ENCODE measurements around the gene USP47.

Gene USP47

DNA sequence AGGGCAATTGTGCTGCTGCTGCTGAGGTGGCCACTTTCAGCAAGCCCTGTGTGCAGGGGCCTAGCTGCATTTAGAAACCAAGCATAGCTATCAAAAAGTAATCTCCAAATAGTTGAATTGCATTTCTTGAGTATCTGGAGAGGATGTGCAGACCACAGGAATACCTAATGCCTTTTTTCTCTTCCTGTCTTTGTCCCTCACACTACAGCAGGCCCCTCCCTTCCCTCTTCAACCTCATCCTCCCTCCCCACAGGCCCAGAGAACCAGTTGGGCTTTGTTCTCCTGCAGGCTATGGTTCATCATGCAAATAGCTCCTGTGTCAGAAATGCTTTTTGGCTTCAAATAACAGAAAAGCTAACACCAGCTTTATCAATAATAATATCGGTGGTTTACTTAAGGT, 118.9 kb downstream of the USP47 start:
- H3K4me3 Mint-ChIP-seq = no peak overlapping the region
- DNase-seq (no peak), ATAC-seq (peak; percentile 56)
- H3K27ac Mint-ChIP-seq = no peak overlapping the region
- peaks cover 7% of the 10 kb centered on the region for H3K27me3 Mint-ChIP-seq
- peaks cover 26% of the 10 kb centered on the region for H3K4me1 Mint-ChIP-seq
- H3K9me3 Mint-ChIP-seq = peaks cover 0 to 7% of the 10 kb centered on the region in 2 donors

DNA sequence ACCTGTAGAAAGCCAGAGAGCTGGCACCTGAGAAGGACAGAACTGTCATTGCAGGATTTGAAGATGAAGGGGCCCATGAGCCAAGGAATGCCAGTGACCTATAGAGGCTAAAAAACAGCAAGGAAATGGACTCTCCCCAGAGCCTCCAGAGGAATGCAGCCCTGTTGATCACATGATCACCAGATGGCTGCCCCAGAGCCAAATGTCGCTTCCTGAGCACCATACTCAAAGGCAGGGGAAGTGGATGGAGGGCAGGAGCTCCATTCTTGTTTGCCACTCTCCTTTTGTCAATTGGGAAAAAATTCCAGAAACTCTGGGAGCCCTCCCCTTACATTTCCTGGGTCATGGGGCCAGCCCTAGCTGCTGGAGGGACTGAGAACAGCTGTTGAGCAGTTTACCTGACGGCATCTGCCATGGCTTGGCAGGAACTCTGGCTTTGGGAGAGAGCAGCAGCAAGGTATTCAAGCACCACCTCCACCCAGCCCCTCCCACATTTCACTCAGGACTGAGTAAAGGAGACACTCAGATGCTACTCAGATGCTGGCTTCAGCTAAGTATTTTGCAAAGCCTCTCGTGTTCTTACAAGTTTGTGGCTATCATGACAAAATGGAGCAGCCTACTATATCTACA, 119.7 kb downstream of the USP47 start:
- Mint-ChIP-seq H3K4me1 (peaks cover 26% of the 10 kb centered on the region), H3K4me3 (no peak overlapping the region), H3K27ac (no peak overlapping the region), H3K27me3 (peaks cover 15% of the 10 kb centered on the region), H3K9me3 (peaks cover 0 to 7% of the 10 kb centered on the region in 2 donors)
- ATAC-seq = no peak
- no peak for DNase-seq

DNA sequence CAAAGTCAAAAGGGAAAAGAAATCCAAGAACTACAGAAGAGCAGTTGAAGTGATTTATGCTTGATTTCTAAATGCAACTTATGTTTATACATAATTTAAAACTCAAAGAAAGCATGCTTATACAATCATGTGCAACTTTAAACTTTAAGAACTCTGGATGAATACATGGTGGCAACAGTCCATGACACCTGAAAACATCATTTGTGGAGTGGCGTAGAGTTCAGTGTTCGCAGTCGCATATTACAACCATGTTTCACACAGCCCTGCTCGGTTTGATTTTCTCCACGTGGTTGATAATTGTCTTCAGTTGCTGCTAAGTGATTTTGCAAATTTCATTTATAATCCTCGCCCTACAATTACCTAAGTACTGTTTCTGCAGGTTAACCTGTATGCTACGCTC, 121.3 kb downstream of the USP47 start:
- Mint-ChIP-seq H3K27ac (no peak overlapping the region), H3K27me3 (peaks cover 17% of the 10 kb centered on the region), H3K4me3 (no peak overlapping the region), H3K4me1 (peaks cover 31% of the 10 kb centered on the region), H3K9me3 (peaks cover 0 to 7% of the 10 kb centered on the region in 2 donors)
- no peak for DNase-seq
- ATAC-seq = no peak

DNA sequence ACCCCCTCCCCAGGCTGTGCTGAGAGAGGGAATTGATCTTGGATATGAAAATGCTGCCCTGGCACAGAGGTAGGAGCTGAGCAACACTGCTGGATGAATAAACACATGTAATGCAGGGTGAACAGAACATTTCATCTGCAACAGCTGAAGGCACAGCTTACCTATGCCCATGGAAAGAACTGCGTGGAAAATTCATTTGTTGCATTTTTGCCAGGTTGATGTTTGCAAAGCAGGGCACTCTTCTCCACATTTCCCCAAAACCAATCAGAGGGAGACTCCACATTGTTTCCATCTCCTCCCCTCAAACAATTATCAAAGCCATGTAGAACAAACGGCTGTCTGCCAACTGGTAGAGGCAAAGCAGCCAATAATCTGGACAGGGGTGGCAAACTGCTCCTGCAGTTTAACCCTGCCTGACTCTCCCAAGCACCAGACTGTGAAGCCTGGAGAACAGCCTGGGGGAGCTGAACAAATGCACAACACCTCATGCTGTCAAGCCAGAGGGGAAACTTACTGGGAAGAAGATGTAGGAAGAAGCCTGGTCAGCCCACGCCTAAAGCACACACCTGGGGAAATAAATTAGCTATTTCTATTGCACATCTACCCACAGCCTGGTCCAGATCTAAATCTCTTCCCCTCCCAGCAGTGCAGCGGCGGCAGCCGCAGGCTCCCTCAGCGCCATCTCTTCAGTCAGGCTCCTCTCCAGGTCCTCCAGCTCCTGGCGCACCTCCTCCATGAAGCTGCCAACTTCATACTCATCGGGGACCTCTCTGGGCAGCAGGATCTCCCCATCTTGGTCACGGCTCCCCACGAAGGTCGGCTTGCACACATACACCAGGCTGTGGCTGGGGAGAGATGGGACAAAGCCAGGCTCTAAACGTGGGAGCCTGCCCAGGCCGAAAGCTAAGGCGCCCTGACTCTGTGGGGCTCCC, 122.3 kb downstream of the USP47 start:
- no peak for DNase-seq
- no peak for ATAC-seq
- no peak overlapping the region for H3K27ac Mint-ChIP-seq
- peaks cover 31% of the 10 kb centered on the region for H3K4me1 Mint-ChIP-seq
- no peak overlapping the region for H3K4me3 Mint-ChIP-seq
- peaks cover 0 to 7% of the 10 kb centered on the region in 2 donors for H3K9me3 Mint-ChIP-seq
- H3K27me3 Mint-ChIP-seq = peaks cover 17% of the 10 kb centered on the region

DNA sequence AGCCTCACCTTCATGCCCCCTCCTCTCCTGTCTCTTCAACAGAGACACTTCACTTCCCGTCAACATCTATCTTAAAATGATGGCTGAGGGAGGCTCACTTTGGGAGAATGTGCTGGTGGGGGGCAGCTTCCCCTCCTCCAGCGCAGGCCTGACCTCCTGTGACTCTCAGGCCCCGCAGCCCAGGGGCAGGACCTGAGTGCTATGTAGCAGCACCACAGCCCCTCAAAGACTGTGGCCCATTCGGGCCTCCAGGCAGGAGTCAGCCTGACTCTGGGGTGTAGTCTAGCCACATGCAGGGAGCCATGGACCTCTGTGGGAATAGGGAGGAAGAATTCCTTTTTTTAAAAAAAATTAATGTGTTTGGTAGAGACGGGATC, 123.0 kb downstream of the USP47 start:
- ATAC-seq (no peak), DNase-seq (no peak)
- H3K27ac Mint-ChIP-seq = no peak overlapping the region
- peaks cover 20% of the 10 kb centered on the region for H3K27me3 Mint-ChIP-seq
- no peak overlapping the region for H3K4me3 Mint-ChIP-seq
- H3K9me3 Mint-ChIP-seq = peaks cover 0 to 7% of the 10 kb centered on the region in 2 donors
- peaks cover 26% of the 10 kb centered on the region for H3K4me1 Mint-ChIP-seq

DNA sequence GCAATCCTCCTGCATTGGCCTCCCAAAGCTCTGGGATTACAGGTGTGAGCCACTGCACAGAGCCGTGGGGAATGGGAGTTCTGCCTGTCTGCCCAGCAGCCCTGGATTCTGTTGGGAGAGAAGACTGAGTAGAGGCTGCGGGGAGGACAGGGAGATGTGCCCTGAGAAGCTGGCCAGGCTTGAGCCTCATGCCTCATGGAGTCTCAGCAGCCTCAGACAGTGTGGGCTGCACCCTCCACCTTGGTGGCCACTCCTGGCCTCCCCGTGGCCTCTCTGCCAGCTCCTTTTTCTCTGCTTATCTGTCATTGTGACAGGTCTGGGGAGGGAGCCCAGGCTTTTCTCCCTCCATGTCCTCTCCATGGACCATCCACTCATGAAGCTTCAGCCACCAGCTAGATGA, 123.4 kb downstream of the USP47 start:
- Mint-ChIP-seq H3K27me3 (peaks cover 24% of the 10 kb centered on the region), H3K27ac (no peak overlapping the region), H3K4me3 (no peak overlapping the region), H3K9me3 (peaks cover 0 to 7% of the 10 kb centered on the region in 2 donors), H3K4me1 (peaks cover 22% of the 10 kb centered on the region)
- ATAC-seq = no peak
- no peak for DNase-seq

DNA sequence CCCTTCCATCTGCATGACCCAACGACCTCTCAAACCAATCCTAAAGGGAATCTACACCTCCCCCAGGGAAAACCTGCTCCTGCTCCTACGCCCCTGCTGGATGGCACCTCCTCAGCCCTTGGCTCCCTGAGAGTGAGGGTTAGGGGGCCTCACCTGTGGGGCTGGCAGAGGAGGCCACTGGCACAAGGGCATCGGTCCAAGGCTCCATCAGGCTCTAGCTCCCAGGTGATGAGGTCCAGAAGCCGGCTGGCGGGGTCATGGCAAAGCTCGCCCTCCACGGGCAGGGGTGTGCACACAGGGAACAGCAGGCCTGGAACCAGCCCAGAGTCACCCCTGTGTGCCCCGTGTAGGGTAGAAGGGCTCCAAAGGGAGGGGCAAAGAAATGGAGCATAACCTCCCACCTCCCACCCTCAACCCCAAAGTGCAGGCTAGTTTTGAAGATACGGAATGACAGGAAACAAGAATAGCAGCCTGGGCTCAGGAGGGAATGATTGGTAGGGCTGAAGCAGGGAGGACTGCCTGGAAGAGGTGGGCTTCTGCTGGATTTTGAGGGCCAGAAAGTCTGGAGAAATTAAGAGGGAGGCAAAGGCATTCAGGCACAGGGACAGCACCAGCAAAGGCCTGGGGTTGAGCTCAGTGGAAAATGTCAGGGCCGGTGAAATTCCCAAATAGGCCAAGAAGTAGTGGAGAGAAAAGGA, 124.0 kb downstream of the USP47 start:
- Mint-ChIP-seq H3K27me3 (peaks cover 27% of the 10 kb centered on the region), H3K27ac (no peak overlapping the region), H3K4me3 (no peak overlapping the region), H3K9me3 (peaks cover 0 to 7% of the 10 kb centered on the region in 2 donors), H3K4me1 (peaks cover 16% of the 10 kb centered on the region)
- DNase-seq (no peak), ATAC-seq (no peak)

DNA sequence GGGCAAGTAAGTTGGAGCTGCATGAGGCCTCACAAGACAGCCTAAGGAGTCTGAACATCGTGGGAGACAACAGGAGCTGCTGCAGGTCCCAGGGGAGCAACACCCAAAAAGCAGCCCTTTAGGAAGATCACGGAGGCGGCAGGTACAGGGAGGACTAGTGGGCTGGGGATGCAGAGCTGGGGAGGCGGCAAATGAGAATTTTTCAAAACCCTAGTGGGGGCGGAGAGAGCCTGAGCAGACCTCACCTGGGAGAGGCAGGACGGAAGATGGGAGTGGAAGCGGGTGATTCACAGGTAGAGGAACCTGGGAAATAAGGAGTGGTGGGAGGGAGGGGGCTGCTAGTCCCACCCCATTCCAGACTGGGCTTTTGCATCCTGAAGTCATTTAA, 124.6 kb downstream of the USP47 start:
- peaks cover 0 to 7% of the 10 kb centered on the region in 2 donors for H3K9me3 Mint-ChIP-seq
- H3K4me1 Mint-ChIP-seq = peaks cover 11% of the 10 kb centered on the region
- ATAC-seq = no peak
- H3K4me3 Mint-ChIP-seq = no peak overlapping the region
- H3K27ac Mint-ChIP-seq = peak overlapping the region in 1 of 2 donors; percentile 41
- DNase-seq = no peak
- peaks cover 27% of the 10 kb centered on the region for H3K27me3 Mint-ChIP-seq

DNA sequence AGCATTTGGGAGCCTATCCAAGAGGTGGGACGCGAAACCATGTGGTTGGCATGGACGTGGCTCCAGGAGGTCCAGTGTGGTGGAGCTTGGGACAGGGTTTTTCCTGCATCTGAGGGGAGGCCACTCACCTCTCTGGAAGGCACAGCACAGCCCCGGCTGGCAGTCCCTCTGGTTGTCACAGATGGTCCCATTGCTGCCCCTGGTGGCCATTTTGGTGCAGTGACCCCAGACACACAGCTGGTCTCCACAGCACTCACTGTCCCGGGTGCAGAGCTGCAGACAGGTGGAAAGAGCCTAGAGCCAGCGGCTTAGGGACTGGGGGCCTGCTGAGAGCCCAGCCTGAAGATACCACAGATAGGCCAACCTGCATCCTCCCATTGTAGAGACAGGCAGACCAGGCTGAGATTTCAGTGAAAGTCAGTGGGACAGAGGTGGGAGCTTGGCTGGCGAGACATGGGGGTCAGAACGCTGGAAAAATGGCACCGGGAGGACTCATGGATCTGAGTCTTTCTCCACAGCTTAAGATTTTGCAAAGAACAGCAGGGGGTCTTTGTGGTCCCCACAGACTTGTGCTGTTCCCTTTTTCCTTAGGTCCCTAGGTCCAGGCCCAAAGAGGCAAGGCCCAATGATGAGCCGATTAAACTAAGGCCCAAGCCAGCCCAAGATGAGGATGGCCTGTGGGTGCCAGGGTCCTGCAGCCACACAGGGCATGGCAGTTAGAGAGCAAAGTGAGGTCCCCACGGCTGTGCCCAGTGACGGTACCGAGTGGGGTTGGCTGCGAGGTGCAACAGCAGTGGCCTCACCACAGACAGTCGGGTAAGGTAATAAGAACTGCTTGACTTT, 125.3 kb downstream of the USP47 start:
- Mint-ChIP-seq H3K27me3 (peaks cover 27% of the 10 kb centered on the region), H3K9me3 (peaks cover 0 to 4% of the 10 kb centered on the region in 2 donors), H3K4me1 (peaks cover 8% of the 10 kb centered on the region), H3K4me3 (no peak overlapping the region), H3K27ac (peak overlapping the region in 1 of 2 donors; percentile 24)
- DNase-seq (peak; percentile 71 to 75), ATAC-seq (peak; percentile 89)

DNA sequence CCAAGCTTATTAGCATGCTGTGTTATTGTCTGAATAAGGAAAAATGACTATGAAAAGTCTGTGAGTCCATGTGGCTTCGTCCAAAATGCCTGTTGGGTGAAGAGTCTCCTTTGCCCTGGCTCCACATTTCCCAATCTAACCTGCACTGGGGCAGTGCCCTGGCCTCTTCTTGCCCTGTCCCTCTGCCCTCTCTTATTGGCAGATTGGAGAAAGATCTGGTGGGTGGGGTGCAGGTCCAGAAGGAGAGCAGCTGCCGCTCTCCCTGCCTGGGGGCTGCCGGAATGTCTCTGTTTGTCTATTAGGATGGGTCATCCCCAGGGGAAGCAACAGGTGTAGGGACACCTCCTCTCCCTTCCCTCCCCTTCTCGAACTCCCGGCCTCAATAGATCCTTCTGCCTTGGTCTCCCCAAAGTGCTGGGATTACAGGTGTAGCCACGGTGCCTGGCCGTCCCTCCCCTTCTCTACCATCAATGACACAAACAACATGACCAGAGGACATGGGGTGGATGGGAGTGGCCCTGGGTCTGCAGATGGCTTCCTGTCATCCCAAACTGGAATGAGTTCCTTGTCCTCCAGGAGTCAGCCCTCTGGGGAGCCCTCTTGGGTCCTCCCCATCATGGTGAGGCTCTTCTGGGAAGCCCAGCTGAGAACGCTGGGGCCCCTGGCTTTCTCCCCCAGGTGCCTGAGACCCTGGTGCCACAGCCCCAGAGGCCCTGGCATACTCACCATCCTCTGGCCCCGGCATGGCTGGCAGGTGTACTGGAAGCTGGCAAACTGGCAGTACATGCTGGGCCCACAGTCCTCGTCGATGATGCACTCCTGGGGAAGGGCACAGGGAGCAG, 126.1 kb downstream of the USP47 start:
- ATAC-seq (no peak), DNase-seq (no peak)
- peaks cover 27% of the 10 kb centered on the region for H3K27me3 Mint-ChIP-seq
- H3K4me1 Mint-ChIP-seq = peaks cover 5% of the 10 kb centered on the region
- no peaks in the 10 kb centered on the region for H3K9me3 Mint-ChIP-seq
- H3K27ac Mint-ChIP-seq = no peak overlapping the region
- no peak overlapping the region for H3K4me3 Mint-ChIP-seq

DNA sequence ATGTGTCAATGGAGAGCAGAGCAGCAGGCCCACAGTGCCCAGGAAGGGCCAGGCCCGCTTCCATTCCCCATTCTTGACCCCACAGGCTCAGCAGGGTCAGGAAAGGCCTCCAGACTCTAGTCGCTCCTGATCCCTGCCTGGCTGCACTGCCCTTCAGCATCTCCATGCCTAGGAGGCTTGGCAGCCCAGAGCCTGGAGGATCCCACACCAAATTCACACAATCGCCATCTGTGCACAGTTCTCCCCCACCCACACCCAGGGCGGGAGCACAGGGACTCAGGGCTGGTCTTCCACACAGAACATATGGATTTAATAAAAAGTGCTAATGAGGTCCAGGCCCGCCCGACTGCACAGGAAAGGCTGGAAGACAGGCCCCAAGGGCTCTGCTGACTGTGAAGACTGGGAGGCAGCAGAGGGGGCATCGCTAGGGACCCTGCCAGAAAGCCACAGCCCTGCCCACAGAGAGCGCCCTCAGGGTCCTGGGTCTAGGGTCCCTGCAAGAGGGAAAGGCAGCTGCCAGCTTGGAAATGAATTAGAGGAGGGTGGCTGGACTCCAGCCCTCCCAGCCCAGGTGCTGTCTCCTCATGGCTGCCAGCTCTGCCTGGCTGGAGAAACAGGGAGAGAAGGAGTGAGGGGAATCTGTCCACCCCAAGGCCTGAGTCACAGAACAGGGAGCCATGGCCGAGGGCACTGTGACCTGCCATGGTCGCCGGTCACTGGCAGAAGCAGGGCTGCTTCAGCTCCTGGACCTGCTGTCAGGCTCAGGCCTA, 126.9 kb downstream of the USP47 start:
- Mint-ChIP-seq H3K4me3 (no peak overlapping the region), H3K9me3 (no peaks in the 10 kb centered on the region), H3K4me1 (peaks cover 5% of the 10 kb centered on the region), H3K27me3 (peaks cover 27% of the 10 kb centered on the region), H3K27ac (no peak overlapping the region)
- DNase-seq = no peak
- no peak for ATAC-seq

DNA sequence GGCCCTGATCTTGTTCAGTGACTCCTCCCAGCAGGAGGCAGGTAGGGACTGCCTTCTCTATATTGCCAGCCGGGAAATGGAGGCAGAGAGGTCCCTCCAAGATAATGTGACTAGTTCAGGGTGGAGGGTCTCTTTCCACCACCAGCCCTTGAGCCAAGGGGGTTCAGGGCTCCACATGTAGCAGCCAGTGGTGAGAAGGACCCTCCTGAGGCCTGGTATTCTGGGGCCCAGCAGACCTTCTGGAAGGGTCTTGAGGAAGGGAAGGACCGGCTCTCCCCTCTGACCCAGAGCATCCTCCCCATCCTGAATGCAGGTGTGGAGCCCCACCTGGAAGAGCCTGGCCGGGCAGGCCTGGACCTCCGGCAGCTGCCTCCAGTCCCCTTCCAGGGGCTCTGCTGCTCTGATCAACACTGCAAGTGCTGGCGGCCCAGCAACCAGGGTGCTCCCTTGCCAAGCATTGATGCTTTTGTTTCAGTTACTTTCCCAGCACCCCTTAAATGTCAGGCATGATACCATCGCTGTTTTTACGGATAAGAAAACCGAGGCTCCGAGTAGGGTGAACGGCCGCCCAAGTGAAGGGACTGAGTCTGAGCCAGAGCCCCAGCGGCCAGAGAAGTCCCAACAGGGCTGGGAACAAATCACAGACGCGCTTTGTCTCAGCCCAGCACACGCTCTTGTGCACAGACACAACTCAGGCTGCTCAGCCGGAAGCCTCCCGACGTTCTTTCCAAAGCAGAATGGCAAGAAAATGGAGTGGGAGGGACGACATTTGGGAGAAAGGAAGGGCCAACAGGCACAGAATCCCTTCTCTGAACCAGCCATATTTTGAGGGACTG, 127.8 kb downstream of the USP47 start:
- Mint-ChIP-seq H3K4me3 (no peak overlapping the region), H3K4me1 (peaks cover 5% of the 10 kb centered on the region), H3K27me3 (peaks cover 27% of the 10 kb centered on the region), H3K27ac (peak overlapping the region in 1 of 2 donors; percentile 27), H3K9me3 (no peaks in the 10 kb centered on the region)
- ATAC-seq = no peak
- no peak for DNase-seq

DNA sequence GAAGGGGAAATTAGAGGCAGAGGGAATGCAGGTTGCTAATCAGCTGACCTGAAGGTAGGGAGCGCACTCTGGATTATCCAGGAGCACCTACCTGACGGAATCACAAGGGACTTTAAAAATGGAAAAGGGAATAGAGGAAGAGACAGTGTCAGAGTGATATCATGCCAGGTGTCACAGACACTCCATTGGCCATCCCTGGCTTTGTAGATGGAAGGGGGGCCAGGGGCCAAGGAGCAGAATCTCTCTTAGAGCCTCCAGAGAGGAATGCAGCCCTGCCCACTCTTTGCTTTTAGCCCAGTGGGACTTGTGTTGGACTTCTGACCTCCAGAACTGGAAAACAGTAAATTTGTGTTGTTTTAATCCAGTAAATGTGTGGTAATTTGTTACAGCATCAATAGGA, 128.8 kb downstream of the USP47 start:
- H3K27ac Mint-ChIP-seq = no peak overlapping the region
- DNase-seq (no peak), ATAC-seq (no peak)
- H3K9me3 Mint-ChIP-seq = no peaks in the 10 kb centered on the region
- H3K4me3 Mint-ChIP-seq = no peak overlapping the region
- peaks cover 22% of the 10 kb centered on the region for H3K27me3 Mint-ChIP-seq
- H3K4me1 Mint-ChIP-seq = peaks cover 5% of the 10 kb centered on the region
